Right lobe of liver (tissue), 6 donors: ENCODE data around the gene SLC38A3. TPM values are rescaled to one million over a fixed set of nuclear protein-coding genes. Genes with fewer than 3 reads are reported as not detected.
A peak's percentile ranks its signal among the peaks of the same experiment; 100 is the strongest.

Source experiments
- ATAC-seq, 4 donors: fragments of 200-7000 bp; cut with Tn5 transposase; one replicate each; pipeline ENCODE4 v1.9.1; 2020; ENCODE audit warnings: mild to moderate bottlenecking in 4 of 4, moderate library complexity in 4 of 4
- DNase-seq, 3 donors: peaks; one replicate each; pipeline ENCODE4 v3.0.0-alpha.2; 2020
- H3K27ac ChIP-seq, 3 donors: fragments of 200-600 bp; one replicate each; pipeline ENCODE4 v1.8.0; 2022
- H3K27me3 ChIP-seq, 2 donors: fragments of 200-600 bp; one replicate each; pipeline ENCODE4 v1.8.0; 2022
- H3K36me3 ChIP-seq, 4 donors: fragments of 200-600 bp; sonication (generic) in 1 of 4; one replicate each; pipeline versions ENCODE4 v1.5.1 to v1.8.0; 2017 to 2022; ENCODE audit warnings: control low read depth in 1 of 4
- H3K4me1 ChIP-seq, 4 donors: fragments of 200-600 bp; sonication (generic) in 1 of 4; one replicate each; pipeline versions ENCODE4 v1.5.1 to v1.8.0; 2017 to 2022; ENCODE audit warnings: control low read depth in 1 of 4
- H3K4me3 ChIP-seq, 3 donors: fragments of 200-600 bp; one replicate each; pipeline ENCODE4 v1.8.0; 2022
- H3K9me3 ChIP-seq, 4 donors: fragments of 200-600 bp; sonication (generic) in 1 of 4; one replicate each; pipeline versions ENCODE4 v1.5.1 to v1.8.0; 2017 to 2022; ENCODE audit warnings: control low read depth in 1 of 4
- CTCF ChIP-seq, 4 donors: fragments of 200-600 bp in 3 of 4; fragments of 450-650 bp in 1 of 4; IDR thresholded peaks; one replicate each; pipeline versions ENCODE4 v1.5.1 to v1.8.0; 2016 to 2022; ENCODE audit warnings: antibody characterized with exemption in 4 of 4, mild to moderate bottlenecking in 2 of 4
- POLR2A ChIP-seq: fragments of 450-650 bp; IDR thresholded peaks from one replicate; pipeline ENCODE4 v1.6.1; 2017; ENCODE audit warnings: antibody characterized with exemption, mild to moderate bottlenecking
- WGBS: methylation state at CpG from one replicate; pipeline ENCODE4 v1.1.6; 2018; ENCODE audit warnings: low coverage, low lambda C conversion rate; ENCODE audit not compliant: insufficient coverage; ENCODE audit errors: missing lambda C conversion rate; 5-methylcytosine and 5-hydroxymethylcytosine counted together
- intact Hi-C, 2 donors: fragments of 100-400 bp; cut with DNase I; formaldehyde crosslinking; loops; one replicate each; pipeline versions ENCODE4 v1.11.2 to v1.14.1; 2022
- total RNA-seq, 6 experiments: library from RNA; depleted of rRNA in 2 of 6; stranded (reverse); fragments of >200 nt in 2 of 6; fragmentation: NEBNext Ultra II Directional in 3 of 6; extraction: Animal tissue kit (Norgen Biotek cat#: 25700) in 3 of 6; gene quantifications; one replicate each; pipeline versions ENCODE4 v1.1.0 to v1.2.4, GENCODE V29; 2016 to 2023
- donor health status: DM: no; HTN: yes; CAD: no.
- donor health status: DM: no; HTN: no; CAD: no.
- donor health status: DM: no; HTN: no; CAD: no.
- donor health status: DM: no; HTN: yes; CAD: no.
- donor health status: DM: no; HTN: yes; CAD: no.

The SLC38A3 gene
- total RNA-seq, 6 experiments from 2014 or later = 77.7 to 311 (median 190) TPM

- Histone ChIP-seq H3K27ac (no peak overlapping the region), H3K4me3 (no peak overlapping the region), H3K36me3 (no peaks in the 10 kb centered on the region), H3K4me1 (peaks cover 0 to 10% (median 3%) of the 10 kb centered on the region in 4 donors), H3K9me3 (no peaks in the 10 kb centered on the region), H3K27me3 (no peaks in the 10 kb centered on the region)
- TF ChIP-seq CTCF (IDR thresholded peaks at IDR 0.05) (no peak), POLR2A (no peak)
- WGBS = no CpG with 5 or more reads among the region's 4 CpGs
- intact Hi-C loops = no loop called here
- ATAC-seq (no peak), DNase-seq (no peak)
Observed at GRCh38 chr3:50185230-50185629, 19.8 kb upstream of the SLC38A3 start.

- intact Hi-C loops = no loop called here
- no peak overlapping the region for H3K4me3 ChIP-seq
- no peaks in the 10 kb centered on the region for H3K9me3 ChIP-seq
- peaks cover 0 to 12% (median 3%) of the 10 kb centered on the region in 4 donors for H3K4me1 ChIP-seq
- DNase-seq = no peak
- no peaks in the 10 kb centered on the region for H3K36me3 ChIP-seq
- WGBS = no CpG with 5 or more reads among the region's 10 CpGs
- ATAC-seq = no peak
- H3K27me3 ChIP-seq = no peaks in the 10 kb centered on the region
- TF ChIP-seq POLR2A (no peak), CTCF (IDR thresholded peaks at IDR 0.05) (no peak)
- H3K27ac ChIP-seq = no peak overlapping the region
Observed at GRCh38 chr3:50186096-50186495, 19.0 kb upstream of the SLC38A3 start.

- no peak for DNase-seq
- WGBS = 80% methylated on average over 1 of the region's 19 CpGs
- Histone ChIP-seq H3K27me3 (no peaks in the 10 kb centered on the region), H3K27ac (no peak overlapping the region), H3K4me3 (no peak overlapping the region), H3K4me1 (peaks cover 0 to 19% (median 3%) of the 10 kb centered on the region in 4 donors), H3K36me3 (no peaks in the 10 kb centered on the region), H3K9me3 (no peaks in the 10 kb centered on the region)
- TF ChIP-seq POLR2A = no peak
- TF ChIP-seq CTCF (IDR thresholded peaks at IDR 0.05) = no peak
- intact Hi-C loops = loop anchor here (2.0 kb wide), 2 partner anchors 65 to 67 kb away; no protein-coding TSS in a partner anchor
- no peak for ATAC-seq
Observed at GRCh38 chr3:50187750-50188149, 17.3 kb upstream of the SLC38A3 start.

GRCh38 chr3:50189274-50189673 is 15.8 kb upstream of the SLC38A3 start:
- WGBS = 20% methylated on average over 4 of the region's 5 CpGs
- Histone ChIP-seq H3K27me3 (no peaks in the 10 kb centered on the region), H3K4me3 (no peak overlapping the region), H3K27ac (no peak overlapping the region), H3K4me1 (peaks cover 0 to 29% (median 5%) of the 10 kb centered on the region in 4 donors), H3K9me3 (no peaks in the 10 kb centered on the region), H3K36me3 (no peaks in the 10 kb centered on the region)
- ATAC-seq (peak; percentile 70 to 82 (median 80)), DNase-seq (peak; percentile 73 to 82 (median 81))
- TF ChIP-seq POLR2A = no peak
- TF ChIP-seq CTCF (IDR thresholded peaks at IDR 0.05) = peak; percentile 80 to 86 (median 82)
- intact Hi-C loops = loop anchor here (2.0 kb wide), 2 partner anchors 66 to 68 kb away; no protein-coding TSS in a partner anchor

GRCh38 chr3:50189989-50190388 is 15.1 kb upstream of the SLC38A3 start:
- H3K4me1 ChIP-seq = peaks cover 0 to 29% (median 3%) of the 10 kb centered on the region in 4 donors
- TF ChIP-seq CTCF (IDR thresholded peaks at IDR 0.05) = no peak
- no peak for TF ChIP-seq POLR2A
- H3K9me3 ChIP-seq = no peaks in the 10 kb centered on the region
- H3K27me3 ChIP-seq = no peaks in the 10 kb centered on the region
- intact Hi-C loops = loop anchor here (2.0 to 5.0 kb wide), 4 partner anchors 37 to 87 kb away; partner anchors contain the start of gene LSMEM2 (in 1 of the 2)
- DNase-seq = no peak
- H3K4me3 ChIP-seq = no peak overlapping the region
- WGBS = 52% methylated on average over 5 of the region's 7 CpGs
- no peak overlapping the region for H3K27ac ChIP-seq
- ATAC-seq = no peak
- H3K36me3 ChIP-seq = no peaks in the 10 kb centered on the region
